AG09319 (cell line): Measurements from ENCODE around the gene EIF2AK2.
"Not testable (repeated sequence)": the region's sequence is repeated elsewhere in the genome, so short reads cannot be mapped to it uniquely, and the experiment has no call there.

Source experiments
- DNase-seq: peaks from one replicate; pipeline ENCODE4 v3.0.0-alpha.2; 2010; ENCODE audit warnings: low read depth; ENCODE audit errors: extremely low read depth
- CTCF ChIP-seq: IDR thresholded peaks from 2 replicates; pipeline ENCODE4 v1.5.1; 2011; ENCODE audit warnings: low read depth, mild to moderate bottlenecking, inconsistent platforms, low read length, moderate library complexity

EIF2AK2 gene

GRCh38 chr2:37196320-37197195 lies 39.8 kb upstream of the EIF2AK2 start, which contains the start of gene CEBPZOS:
Gene CEBPZOS, plus strand, starts transcription at chr2:37196496. Its CDS starts 3,209 bp downstream, at chr2:37199705.
- peak; percentile 48 for DNase-seq
- TF ChIP-seq CTCF = no peak

GRCh38 chr2:37195862-37196319 lies 39.1 kb upstream of the EIF2AK2 start:
- DNase-seq = not testable (repeated sequence)

- no peak for TF ChIP-seq CTCF
- no peak for DNase-seq
These were observed 35.8 kb upstream of the EIF2AK2 start for GRCh38 chr2:37192551-37192950.

- TF ChIP-seq CTCF = no peak
- DNase-seq = no peak
These were observed 35.0 kb upstream of the EIF2AK2 start for GRCh38 chr2:37191747-37192146.

- DNase-seq = no peak
- no peak for TF ChIP-seq CTCF
These were observed 34.5 kb upstream of the EIF2AK2 start for GRCh38 chr2:37191253-37191652.

DNA sequence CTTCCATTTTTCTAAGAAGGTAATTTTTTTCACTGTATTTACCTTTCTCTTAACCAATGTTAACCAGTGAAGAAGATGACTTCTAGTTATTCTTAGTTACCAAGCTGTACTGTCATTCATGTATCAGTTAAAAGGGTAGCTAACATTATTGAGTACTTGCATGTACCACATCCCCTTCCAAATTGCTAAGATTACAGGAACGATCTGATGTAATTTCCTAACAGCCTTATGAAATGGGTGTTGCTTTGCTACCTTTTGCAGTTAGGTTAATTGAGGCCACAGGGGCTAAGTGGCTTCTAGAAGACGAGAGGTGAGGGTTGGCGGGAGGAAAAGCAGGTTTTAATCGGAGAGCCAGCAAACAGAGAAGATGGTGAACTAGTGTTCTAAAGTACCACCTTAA lies 33.5 kb upstream of the EIF2AK2 start:
- no peak for DNase-seq
- TF ChIP-seq CTCF = no peak

- DNase-seq = peak; percentile 53
- TF ChIP-seq CTCF = no peak
These were observed 32.8 kb upstream of the EIF2AK2 start for GRCh38 chr2:37189452-37190153.
